Activated CD4-positive, CD25-positive, alpha-beta regulatory T cell (primary cell): Measurements from ENCODE around the gene FNDC11.

Experiments
- DNase-seq, 4 experiments: peaks; one replicate each; lab custom pipeline; 2025; lab: John Stamatoyannopoulos, UW

Gene FNDC11

GRCh38 chr20:63579017-63579694, 25.2 kb downstream of the FNDC11 start:
- DNase-seq: no peak

DNA sequence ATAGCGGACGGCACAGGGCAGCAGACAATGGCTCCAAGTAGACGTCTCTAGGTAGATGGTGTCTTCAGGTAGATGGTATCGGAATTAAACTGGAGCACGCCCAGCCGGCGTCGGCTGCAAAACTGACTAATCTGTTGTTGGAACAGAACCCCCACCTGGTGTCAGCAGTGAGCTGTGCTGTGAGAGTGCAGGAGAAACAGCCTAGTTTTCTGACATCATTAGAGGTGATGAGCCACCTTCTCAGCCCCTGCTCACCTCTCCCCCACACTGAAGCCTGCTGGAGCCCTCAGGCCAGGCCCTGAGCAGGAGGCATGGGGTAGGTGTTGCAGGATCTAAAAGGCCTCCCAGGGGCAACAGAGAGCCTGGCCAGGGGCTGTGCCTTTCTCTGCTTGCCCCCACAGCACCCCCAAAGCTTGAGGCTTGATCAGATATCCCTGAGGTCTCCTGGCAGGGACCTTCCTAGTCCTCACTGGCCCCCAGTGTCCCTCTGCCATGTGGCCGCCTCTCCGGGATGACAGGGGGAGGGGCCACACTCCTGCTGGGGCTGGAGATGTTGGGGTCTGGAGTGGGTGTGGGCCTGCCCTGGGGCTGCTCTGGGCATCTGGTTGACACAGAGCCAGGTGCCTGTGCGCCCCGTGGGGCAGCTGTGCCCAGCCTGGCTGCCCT, 27.0 kb downstream of the FNDC11 start:
- peak in 3 of 4 experiments; percentile 42 to 59 (median 49) for DNase-seq

GRCh38 chr20:63582382-63583063, 28.6 kb downstream of the FNDC11 start:
- DNase-seq: no peak

GRCh38 chr20:63585616-63586565, 31.9 kb downstream of the FNDC11 start:
- no peak for DNase-seq

- DNase-seq: no peak
Measured at GRCh38 chr20:63586797-63587196, 32.8 kb downstream of the FNDC11 start.

DNA sequence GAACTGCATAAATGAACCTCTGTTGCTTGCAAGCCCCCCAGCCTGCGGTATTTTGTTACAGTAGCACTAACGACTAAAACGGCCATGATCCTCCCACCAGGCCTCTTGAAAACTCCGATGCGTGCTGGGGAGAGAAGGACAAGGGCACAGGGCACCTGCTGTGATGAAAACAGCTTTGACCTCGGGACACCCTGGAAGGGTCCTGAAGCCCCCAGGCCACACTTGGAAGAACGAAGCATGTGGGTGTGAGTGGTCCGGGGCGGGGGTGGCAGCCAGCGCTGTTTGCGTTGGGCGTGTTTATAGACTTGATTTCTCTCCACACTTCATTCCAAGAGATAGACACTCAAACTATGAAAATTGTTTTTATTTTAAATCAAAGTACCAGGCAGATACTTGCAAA, 33.3 kb downstream of the FNDC11 start:
- no peak for DNase-seq

GRCh38 chr20:63587776-63588591, 34.0 kb downstream of the FNDC11 start:
- no peak for DNase-seq

DNA sequence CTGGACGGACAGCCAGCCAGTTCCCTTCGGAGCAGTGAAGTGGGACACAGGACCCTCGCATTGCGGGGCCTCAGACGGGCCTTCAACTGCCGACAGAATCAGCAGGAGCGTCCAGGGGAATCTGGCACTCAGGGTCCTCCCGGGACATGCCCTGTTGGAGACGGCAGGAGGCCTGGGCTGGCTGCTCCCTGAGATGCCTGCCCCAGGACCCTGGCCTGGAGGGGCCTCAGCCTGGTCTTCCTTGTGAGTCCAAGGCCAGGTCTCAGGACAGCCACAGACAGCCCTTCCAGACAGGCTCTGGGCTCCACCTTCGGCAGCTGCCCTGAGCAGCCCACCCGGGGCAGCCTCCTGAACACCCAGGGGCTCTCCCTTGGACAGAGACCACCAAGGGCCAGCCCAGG, 34.7 kb downstream of the FNDC11 start:
- no peak for DNase-seq

DNA sequence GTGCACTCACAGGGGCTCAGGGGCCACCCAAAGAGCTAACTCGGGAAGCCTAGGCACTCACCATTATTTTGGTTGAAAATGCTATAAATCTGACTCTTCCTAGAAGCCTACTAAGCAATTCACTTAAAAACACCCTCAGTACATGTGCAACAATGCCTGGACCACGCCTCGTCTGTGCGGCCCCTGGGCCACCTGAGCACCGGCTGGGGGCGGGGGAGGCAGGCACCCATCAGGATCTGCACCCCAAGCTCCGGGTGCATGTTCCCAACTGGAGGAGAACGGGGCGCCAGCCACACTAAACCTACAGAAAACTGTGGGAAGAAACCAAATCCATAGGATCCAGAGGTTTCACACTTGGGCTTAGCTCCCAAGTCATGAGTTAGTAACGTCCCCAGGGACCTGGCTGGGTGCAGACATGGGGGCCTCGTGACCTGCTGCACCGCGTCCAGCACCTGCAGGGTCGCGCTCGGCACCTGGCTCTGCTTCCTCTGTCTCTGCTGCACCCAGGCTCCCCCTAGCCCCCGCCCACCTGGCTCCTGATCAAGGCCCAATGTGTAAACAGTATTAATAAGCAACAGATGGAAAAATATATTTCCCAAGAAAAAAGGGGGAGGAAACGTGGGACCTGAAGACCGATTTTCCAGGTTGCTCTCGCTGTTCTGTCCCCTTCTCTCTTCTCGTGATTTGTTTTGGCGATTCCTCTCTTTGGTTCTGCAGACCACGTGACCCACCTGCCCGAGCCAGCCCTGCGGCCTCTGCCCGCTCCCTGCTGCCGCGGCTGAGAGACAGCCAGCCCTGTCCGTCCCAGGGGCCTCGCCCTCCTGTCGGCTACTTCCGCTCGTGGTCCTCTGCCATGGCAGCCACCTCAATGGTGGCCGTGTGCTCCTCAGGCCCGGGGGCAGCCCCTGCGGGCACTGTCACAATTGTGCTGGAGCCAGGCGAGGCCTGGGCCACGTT, 35.6 kb downstream of the FNDC11 start:
- no peak for DNase-seq

DNA sequence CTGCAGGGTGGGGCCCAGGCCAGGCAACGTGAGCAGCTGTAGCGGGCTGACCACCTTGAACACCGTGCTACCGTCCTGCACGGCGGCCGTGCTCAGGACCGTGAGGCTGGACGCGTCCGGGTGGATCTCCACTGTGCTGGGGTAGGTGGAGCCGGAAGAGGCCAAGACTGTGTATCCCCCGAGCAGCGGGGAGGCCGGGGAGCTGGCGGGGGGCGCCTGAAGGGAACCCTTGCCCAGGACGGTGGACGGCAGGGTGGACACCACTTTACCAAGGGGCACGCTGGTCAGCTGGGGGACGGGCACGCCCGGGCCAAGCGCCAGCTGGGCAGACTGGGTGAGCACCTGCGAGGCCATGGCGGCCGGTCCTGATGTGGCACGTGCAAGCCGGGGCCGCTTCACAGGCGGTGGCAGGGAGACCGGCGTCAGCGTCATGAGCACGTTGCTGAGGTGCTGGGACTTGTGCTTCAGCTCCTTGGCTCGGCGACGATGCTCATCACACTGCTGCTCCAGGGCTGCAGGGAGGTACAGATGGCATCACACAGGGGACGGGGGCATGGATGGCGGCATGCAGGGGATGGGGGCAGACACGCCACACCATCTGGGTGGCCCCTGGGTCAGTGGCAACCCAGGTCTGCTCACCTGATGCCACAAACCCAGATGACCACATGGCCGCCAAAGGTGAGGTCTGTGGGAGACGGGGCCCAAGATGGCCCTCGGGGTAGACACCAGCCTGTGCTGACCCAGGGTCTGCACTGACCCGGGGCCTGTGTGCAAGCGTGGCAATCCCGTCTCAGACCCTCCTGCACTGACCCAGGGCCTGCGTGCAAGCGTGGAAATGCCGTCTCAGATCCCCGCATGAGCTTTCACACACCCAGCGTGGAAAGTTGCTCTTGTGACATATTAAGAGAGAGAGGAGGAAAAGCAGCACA, 36.5 kb downstream of the FNDC11 start:
- no peak for DNase-seq

GRCh38 chr20:63591147-63591533, 37.2 kb downstream of the FNDC11 start:
- no peak for DNase-seq

DNA sequence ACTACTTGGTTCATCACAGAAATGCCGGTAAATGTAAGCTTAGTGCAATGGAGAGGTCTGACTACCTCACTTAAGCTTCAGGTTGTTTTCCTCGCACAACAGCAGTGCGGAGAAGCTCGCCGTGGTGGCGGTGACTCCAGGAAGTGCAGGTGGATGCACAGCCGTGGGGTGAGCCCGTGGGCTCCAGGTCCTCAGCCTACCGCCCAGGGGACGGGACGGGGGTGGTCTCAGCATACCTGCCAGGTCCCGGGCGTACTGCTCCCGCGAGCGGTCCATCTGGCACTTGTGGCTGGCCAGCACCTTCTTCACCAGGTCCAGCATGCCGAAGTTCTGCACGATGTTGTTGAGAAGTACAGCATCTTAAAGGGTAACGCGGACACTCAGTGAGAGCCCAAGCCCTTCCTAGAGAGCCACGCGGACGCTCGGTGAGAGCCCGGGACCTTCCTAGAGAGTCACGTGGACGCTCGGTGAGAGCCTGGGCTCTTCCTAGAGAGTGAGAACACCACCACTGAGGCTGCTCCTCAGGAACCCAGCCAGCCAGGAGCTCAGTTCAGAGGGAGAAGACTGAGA, 37.9 kb downstream of the FNDC11 start:
- DNase-seq: no peak

DNA sequence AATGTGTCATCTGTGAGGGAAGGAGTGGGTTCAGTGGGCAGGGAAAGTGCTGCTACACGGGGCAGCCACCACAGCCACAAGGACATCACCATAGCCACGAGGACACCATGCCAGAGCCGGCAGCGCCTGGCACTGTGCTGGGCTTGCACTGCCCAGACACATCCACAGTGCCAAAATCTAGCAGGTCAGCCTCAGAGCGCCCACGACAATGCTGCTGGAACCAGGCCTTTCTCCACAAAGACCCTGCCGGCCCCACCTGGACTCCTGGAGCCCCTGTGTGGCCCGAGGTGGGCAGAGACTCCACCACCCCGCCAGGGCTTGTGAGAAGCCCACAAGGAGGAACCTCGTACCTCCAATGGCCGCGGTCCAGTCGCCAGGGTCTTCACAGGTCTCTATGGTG, 38.7 kb downstream of the FNDC11 start:
- DNase-seq: no peak

GRCh38 chr20:63594043-63594561, 40.1 kb downstream of the FNDC11 start:
- DNase-seq: no peak

GRCh38 chr20:63595416-63596127, 41.6 kb downstream of the FNDC11 start:
- no peak for DNase-seq

- no peak for DNase-seq
Measured at GRCh38 chr20:63596423-63596822, 42.5 kb downstream of the FNDC11 start.

DNA sequence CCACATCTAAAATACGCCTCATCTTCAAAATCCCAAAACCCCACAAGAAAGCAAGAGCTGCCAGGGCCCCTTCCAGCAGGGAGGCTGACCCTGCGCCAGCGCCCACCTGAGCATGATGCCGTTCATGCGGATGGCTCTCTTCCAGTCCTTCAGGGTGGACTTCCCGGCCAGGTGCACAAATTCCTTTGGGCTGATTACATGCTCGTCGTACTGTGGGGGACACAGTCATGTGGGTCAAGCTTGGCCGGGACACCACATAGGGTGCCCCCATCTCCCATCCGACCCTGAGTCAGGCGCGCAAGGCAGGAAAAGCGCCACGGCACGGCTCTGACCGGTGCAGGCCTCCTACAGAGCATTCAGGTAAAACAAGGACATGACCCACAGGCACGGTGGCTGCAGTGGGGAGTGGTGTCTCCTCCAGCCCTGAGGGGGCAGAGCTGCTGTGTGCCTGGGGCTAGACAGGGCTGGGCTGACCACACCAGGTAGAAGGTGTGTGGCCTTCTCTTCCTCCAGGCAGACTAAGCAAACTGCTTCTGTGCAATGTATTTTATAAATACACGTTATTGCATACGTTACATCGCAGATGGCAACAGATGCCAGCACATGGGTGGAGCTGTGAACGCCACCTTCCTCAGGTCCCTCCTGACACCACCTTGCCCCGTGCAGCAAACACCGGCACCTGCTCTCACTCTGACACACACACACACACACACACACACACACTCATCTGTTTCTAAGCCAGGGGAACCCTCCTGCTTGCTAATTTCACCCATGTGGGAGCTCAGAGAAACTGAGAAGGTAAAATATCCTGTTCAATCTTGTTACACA, 43.9 kb downstream of the FNDC11 start:
- no peak for DNase-seq
